HG03378 (cell line): Measurements from ENCODE around the gene ZBTB48.
"Not testable (repeated sequence)": the region's sequence is repeated elsewhere in the genome, so short reads cannot be mapped to it uniquely, and the experiment has no call there.

Source experiments
- ATAC-seq: cut with Tn5 transposase; IDR thresholded peaks from one replicate; pipeline ENCODE4 v1.9.1; 2021; ENCODE audit warnings: mild to moderate bottlenecking, moderate library complexity; ENCODE audit not compliant: unreplicated experiment

The ZBTB48 gene

DNA sequence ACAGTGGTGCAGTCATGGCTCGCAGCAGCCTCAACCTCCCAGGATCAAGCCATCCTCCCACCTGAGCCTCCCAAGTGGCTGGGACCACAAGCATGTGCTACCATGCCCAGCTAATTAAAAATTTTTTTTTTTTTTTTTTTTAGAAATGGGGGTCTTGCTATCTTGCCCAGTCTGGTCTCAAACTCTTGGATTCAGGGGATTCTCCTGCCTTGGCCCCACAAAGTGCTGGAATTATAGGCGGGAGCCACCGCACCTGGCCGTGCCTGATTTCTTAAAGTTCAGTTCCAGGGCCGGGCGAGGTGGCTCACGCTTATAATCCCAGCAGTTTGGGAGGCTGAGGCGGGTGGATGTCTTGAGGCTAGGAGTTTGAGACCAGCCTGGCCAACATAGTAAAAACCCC lies 51.3 kb downstream of the ZBTB48 start:
- no peak for ATAC-seq

DNA sequence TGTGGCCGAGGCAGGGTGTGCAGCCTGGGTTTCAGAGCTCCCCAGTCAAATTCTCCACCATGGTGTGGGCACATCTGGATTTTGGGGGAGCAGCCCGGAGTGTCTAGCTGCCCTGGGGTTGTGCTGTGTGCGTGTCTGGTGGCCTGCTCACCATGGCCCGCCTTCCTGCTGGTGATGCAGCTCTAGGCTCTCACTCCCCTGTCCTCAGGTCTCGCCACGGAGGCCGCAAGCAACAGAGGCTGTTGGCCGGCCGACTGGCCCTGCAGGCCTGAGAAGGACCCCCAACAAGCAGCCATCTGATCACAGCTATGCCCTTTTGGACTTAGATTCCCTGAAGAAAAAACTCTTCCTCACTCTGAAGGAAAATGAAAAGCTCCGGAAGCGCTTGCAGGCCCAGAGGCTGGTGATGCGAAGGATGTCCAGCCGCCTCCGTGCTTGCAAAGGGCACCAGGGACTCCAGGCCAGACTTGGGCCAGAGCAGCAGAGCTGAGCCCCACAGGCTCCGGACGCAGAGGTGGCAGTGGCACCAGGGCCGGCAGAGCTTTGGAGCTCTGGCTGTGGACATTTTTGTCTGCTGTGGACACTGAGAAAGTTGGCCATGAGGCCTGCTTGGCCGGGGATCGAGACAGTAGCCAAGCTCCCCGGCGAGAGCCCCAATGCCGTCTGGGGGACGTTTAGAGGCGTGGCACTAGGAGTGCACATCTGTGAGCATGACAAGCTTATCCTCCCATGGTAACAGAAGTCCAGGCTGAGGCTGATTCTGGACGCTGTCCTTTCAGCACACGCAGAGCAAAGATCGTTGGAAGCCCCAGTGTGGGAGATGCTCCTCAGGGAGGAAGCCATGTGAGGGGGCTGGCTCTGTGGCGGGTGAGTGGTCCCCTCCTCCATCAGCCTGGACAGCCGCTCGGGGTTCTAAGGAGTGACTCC lies 53.1 kb downstream of the ZBTB48 start:
- no peak for ATAC-seq

DNA sequence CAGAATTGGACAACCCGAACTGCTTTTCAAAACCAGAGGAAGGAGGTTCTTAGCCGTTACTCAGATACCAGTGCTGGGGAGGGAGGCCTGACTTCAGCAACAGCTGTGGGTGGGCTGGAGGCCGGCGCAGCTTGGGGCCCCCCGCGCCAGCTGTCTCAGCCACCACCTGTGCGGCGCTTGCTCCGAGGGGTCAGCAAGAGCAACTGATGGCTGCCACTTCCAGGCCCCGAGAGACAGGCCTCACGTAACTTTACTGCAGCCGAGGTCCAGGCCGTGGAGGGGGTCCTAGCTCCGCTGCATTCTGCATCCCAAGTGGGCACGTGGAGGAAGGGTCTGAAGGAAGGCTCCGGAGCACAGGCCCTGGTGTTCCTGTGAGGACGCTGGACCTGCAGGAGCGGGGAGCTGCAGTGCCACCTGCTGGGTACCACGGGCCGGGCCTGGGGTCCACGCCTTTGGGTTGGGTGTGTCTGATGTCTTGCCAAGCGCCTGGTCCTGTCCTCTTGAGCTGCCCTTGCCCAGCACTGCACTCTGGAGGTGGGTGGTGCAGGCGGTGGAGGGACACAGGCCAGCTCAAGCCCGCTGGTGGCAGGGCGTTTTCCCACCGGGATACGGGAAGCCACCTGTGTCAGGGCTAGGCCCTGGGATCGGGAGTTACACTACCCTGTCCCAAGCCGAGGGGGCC lies 54.7 kb downstream of the ZBTB48 start:
- no peak for ATAC-seq

GRCh38 chr1:6635161-6635909 lies 55.5 kb downstream of the ZBTB48 start:
- ATAC-seq = no peak

DNA sequence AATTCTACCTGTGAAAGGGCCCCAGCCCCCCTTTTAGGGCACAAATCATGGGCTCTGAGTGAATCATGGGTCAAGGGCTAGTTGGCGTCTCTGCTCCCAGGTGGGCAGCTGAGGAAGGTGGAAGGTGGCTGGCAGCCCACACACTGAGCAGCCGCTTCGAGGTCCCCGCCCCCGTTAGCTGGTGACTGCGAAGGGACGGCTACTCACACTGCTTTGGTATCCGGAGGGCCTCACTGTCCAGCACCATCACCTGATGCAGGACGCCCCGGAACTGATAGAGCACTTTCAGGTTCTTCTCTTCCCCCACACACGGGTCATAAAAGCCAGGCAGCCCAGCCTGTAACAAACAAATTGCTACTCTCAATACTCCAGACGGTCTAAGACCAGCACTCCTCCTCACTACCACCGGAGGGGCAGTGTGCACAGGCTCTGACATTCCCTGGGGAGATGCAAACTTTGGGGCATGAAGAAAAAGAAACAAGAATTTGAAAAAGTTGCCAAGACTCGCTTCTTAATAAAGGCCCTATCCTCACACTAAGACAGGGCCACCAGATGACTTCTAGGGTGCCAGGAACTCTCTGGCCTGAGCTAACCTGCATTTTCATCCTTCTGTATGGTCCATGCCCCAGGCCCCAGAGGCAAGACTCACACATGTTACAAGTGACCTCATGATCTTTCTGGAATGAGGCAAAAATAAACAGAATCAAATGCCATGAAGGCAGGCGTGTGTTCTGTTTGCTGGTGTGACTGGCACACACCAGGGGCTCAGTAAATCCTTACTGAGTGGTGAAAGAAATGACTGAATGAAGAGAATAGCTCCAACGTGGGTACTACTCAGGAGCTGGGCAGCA lies 56.3 kb downstream of the ZBTB48 start:
- ATAC-seq = no peak

DNA sequence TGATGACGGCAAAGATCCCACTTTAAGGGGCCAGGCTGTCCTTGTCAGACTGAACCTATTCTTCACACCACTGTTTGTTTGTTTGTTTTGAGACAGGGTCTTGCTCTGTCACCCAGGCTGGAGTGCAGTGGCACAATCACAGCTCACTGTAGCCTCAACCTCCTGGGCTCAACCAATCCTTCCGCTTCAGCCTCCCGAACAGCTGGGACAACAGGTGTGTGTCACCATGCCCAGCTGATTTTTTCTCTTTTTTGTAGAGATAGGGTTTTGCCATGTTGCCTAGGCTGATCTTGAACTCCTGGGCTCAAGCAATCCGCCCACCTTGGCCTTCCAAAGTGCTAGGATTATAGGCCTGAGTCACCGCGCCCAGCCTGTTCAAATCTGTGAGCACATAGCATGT lies 57.0 kb downstream of the ZBTB48 start:
- ATAC-seq = not testable (repeated sequence)

GRCh38 chr1:6637770-6638169 lies 58.0 kb downstream of the ZBTB48 start:
- ATAC-seq = no peak

- no peak for ATAC-seq
These were observed 58.4 kb downstream of the ZBTB48 start for GRCh38 chr1:6638226-6638625.
